Mucosa of descending colon (tissue), 3 donors: ENCODE data around the gene TCOF1. TPM values are rescaled to one million over a fixed set of nuclear protein-coding genes. Genes with fewer than 3 reads are reported as not detected.

Experiments
- ATAC-seq: fragments of 200-7000 bp; cut with Tn5 transposase; one replicate; pipeline ENCODE4 v1.9.1; 2020; ENCODE audit warnings: mild to moderate bottlenecking, moderate library complexity
- DNase-seq, 3 donors: peaks; one replicate each; pipeline ENCODE4 v3.0.0-alpha.2; 2020
- H3K36me3 ChIP-seq: fragments of 200-600 bp; one replicate; pipeline ENCODE4 v1.8.0; 2021; ENCODE audit warnings: low read depth, mild to moderate bottlenecking
- H3K4me1 ChIP-seq: fragments of 200-600 bp; one replicate; pipeline ENCODE4 v1.8.0; 2021; ENCODE audit warnings: low read depth, mild to moderate bottlenecking
- H3K4me3 ChIP-seq: fragments of 200-600 bp; one replicate; pipeline ENCODE4 v1.8.0; 2021; ENCODE audit warnings: mild to moderate bottlenecking
- H3K9me3 ChIP-seq: fragments of 200-600 bp; one replicate; pipeline ENCODE4 v1.8.0; 2021; ENCODE audit warnings: mild to moderate bottlenecking
- CTCF ChIP-seq: fragments of 200-600 bp; IDR thresholded peaks from one replicate; pipeline ENCODE4 v1.8.0; 2022; ENCODE audit warnings: antibody characterized with exemption, mild to moderate bottlenecking
- intact Hi-C, 2 donors: fragments of 100-400 bp; cut with DNase I in 1 of 2; cut with micrococcal nuclease in 1 of 2; formaldehyde crosslinking; loops; one replicate each; pipeline versions ENCODE4 v1.11.0 to v1.11.1; 2022; cut with DNase I, micrococcal nuclease
- total RNA-seq, 3 donors: library from RNA; stranded (reverse); fragmentation: NEBNext Ultra II Directional in 2 of 3; extraction: Animal tissue kit (Norgen Biotek cat#: 25700) in 2 of 3; gene quantifications; one replicate each; pipeline versions ENCODE4 v1.2.1 to v1.2.4, GENCODE V29; 2021 to 2023
- donor health status: DM: no; HTN: no; CAD: no; lungs with moderate emphysema.
- donor health status: DM: no; HTN: no; CAD: no.
- donor health status: DM: no; HTN: yes; CAD: no.

The TCOF1 gene
- total RNA-seq, 3 donors from 2014 or later, result 17.3 to 36.2 (median 26.0) TPM

GRCh38 chr5:150431048-150431447 lies 73.6 kb downstream of the TCOF1 start:
- H3K4me3 ChIP-seq, result no peak overlapping the region
- H3K36me3 ChIP-seq, result no peaks in the 10 kb centered on the region
- no peak for DNase-seq
- H3K9me3 ChIP-seq, result no peaks in the 10 kb centered on the region
- no peak for TF ChIP-seq CTCF
- intact Hi-C loops, result no loop called here
- no peaks in the 10 kb centered on the region for H3K4me1 ChIP-seq
- ATAC-seq, result no peak

- intact Hi-C loops, result no loop called here
- ATAC-seq (no peak), DNase-seq (no peak)
- TF ChIP-seq CTCF, result no peak
- Histone ChIP-seq H3K36me3 (no peaks in the 10 kb centered on the region), H3K9me3 (no peaks in the 10 kb centered on the region), H3K4me1 (no peaks in the 10 kb centered on the region), H3K4me3 (no peak overlapping the region)
Observed at GRCh38 chr5:150431574-150431973, 74.1 kb downstream of the TCOF1 start.

GRCh38 chr5:150434464-150434863 lies 77.0 kb downstream of the TCOF1 start:
- TF ChIP-seq CTCF, result no peak
- H3K36me3 ChIP-seq, result no peaks in the 10 kb centered on the region
- no peak overlapping the region for H3K4me3 ChIP-seq
- no peaks in the 10 kb centered on the region for H3K4me1 ChIP-seq
- H3K9me3 ChIP-seq, result no peaks in the 10 kb centered on the region
- intact Hi-C loops, result no loop called here
- no peak for DNase-seq
- no peak for ATAC-seq

- TF ChIP-seq CTCF, result peak; percentile 71
- ATAC-seq, result peak; percentile 97
- intact Hi-C loops, result no loop called here
Observed at GRCh38 chr5:150436141-150436680, 78.7 kb downstream of the TCOF1 start.

GRCh38 chr5:150438873-150439546 lies 81.5 kb downstream of the TCOF1 start:
- H3K9me3 ChIP-seq, result no peaks in the 10 kb centered on the region
- TF ChIP-seq CTCF, result no peak
- intact Hi-C loops, result no loop called here
- H3K4me3 ChIP-seq, result no peak overlapping the region
- H3K4me1 ChIP-seq, result no peaks in the 10 kb centered on the region
- ATAC-seq (peak; percentile 46), DNase-seq (no peak)
- no peaks in the 10 kb centered on the region for H3K36me3 ChIP-seq

More at GRCh38 chr5:150436141-150436680, 78.7 kb downstream of the TCOF1 start:
- Histone ChIP-seq H3K4me1 (no peaks in the 10 kb centered on the region), H3K36me3 (no peaks in the 10 kb centered on the region), H3K9me3 (no peaks in the 10 kb centered on the region), H3K4me3 (no peak overlapping the region)
- peak; percentile 82 to 99 (median 83) for DNase-seq
